ENCODE results near the gene SH3GLB2. TPM values are rescaled to one million over a fixed set of nuclear protein-coding genes. Genes with fewer than 3 reads are reported as not detected.

SH3GLB2 gene
- total and polyA plus RNA-seq, 2 experiments from 2014 or later: 27.7 to 57.3 TPM

- DNase-seq: no peak
- H3K4me1 ChIP-seq (ENCODE audit: insufficient read depth): no peaks in the 10 kb centered on the region
- H3F3A ChIP-seq (ENCODE audit: insufficient read depth): 0 out of 2 replicates have a peak, but pooled peaks cover 4% of the 10 kb centered on the region
- no peak overlapping the region for H3K9ac ChIP-seq
- H4K20me1 ChIP-seq (ENCODE audit: insufficient read depth): no peaks in the 10 kb centered on the region
- H3K9me3 ChIP-seq (ENCODE audit: low read depth): no peaks in the 10 kb centered on the region
- TF ChIP-seq EZH2phosphoT487 (IDR thresholded peaks at IDR 0.05; ENCODE audit: insufficient read depth, low read depth): no peak
- TF ChIP-seq EZH2 (IDR thresholded peaks at IDR 0.05; ENCODE audit: insufficient read depth, poor library complexity, severe bottlenecking): no peak
- in situ Hi-C loops (cut with MboI): no loop called here
- no peak overlapping the region for H3K27ac ChIP-seq
- 98% methylated on average over 8 of the region's 8 CpGs for WGBS, 2 experiments (ENCODE audit: low coverage in 1 of 2, low lambda C conversion rate in 2 of 2, missing lambda C conversion rate in 2 of 2)
- no peaks in the 10 kb centered on the region for H3K79me2 ChIP-seq (ENCODE audit: insufficient read depth)
- H3K4me2 ChIP-seq (ENCODE audit: unreplicated experiment): no peak overlapping the region
- H3K4me3 ChIP-seq: no peak overlapping the region
- H2AFZ ChIP-seq: no peak overlapping the region
- no peaks in the 10 kb centered on the region for H3K36me3 ChIP-seq (ENCODE audit: low read depth)
- no peaks in the 10 kb centered on the region for H3K9me2 ChIP-seq (ENCODE audit: insufficient read depth)
- no peaks in the 10 kb centered on the region for H3K27me3 ChIP-seq (replicated peaks; ENCODE audit: insufficient read depth)
Measured at GRCh38 chr9:129010267-129010975, 17.7 kb downstream of the SH3GLB2 start.

GRCh38 chr9:129009584-129010141, 18.5 kb downstream of the SH3GLB2 start:
- Histone ChIP-seq H3K9ac (no peak overlapping the region), H3K79me2 (ENCODE audit: insufficient read depth) (no peaks in the 10 kb centered on the region), H3K4me3 (no peak overlapping the region), H3K4me1 (ENCODE audit: insufficient read depth) (no peaks in the 10 kb centered on the region), H3K27ac (no peak overlapping the region), H3K27me3 (replicated peaks; ENCODE audit: insufficient read depth) (no peaks in the 10 kb centered on the region), H3K9me3 (ENCODE audit: low read depth) (no peaks in the 10 kb centered on the region), H3F3A (ENCODE audit: insufficient read depth) (0 out of 2 replicates have a peak, but pooled peaks cover 4% of the 10 kb centered on the region), H3K36me3 (ENCODE audit: low read depth) (no peaks in the 10 kb centered on the region), H3K4me2 (ENCODE audit: unreplicated experiment) (no peak overlapping the region), H2AFZ (no peak overlapping the region), H3K9me2 (ENCODE audit: insufficient read depth) (no peaks in the 10 kb centered on the region), H4K20me1 (ENCODE audit: insufficient read depth) (no peaks in the 10 kb centered on the region)
- TF ChIP-seq EZH2 (IDR thresholded peaks at IDR 0.05; ENCODE audit: insufficient read depth, poor library complexity, severe bottlenecking): no peak
- no peak for TF ChIP-seq EZH2phosphoT487 (IDR thresholded peaks at IDR 0.05; ENCODE audit: insufficient read depth, low read depth)
- in situ Hi-C loops (cut with MboI): no loop called here
- WGBS, 2 experiments (ENCODE audit: low coverage in 1 of 2, low lambda C conversion rate in 2 of 2, missing lambda C conversion rate in 2 of 2): 85 to 86% methylated on average over 16 to 17 of the region's 17 CpGs
- no peak for DNase-seq

- Histone ChIP-seq H3K4me3 (no peak overlapping the region), H2AFZ (no peak overlapping the region), H3K4me1 (ENCODE audit: insufficient read depth) (no peaks in the 10 kb centered on the region), H4K20me1 (ENCODE audit: insufficient read depth) (no peaks in the 10 kb centered on the region), H3F3A (ENCODE audit: insufficient read depth) (0 out of 2 replicates have a peak, but pooled peaks cover 4% of the 10 kb centered on the region), H3K27me3 (replicated peaks; ENCODE audit: insufficient read depth) (no peaks in the 10 kb centered on the region), H3K36me3 (ENCODE audit: low read depth) (no peaks in the 10 kb centered on the region), H3K9me2 (ENCODE audit: insufficient read depth) (no peaks in the 10 kb centered on the region), H3K4me2 (ENCODE audit: unreplicated experiment) (no peak overlapping the region), H3K79me2 (ENCODE audit: insufficient read depth) (no peaks in the 10 kb centered on the region), H3K9ac (no peak overlapping the region), H3K9me3 (ENCODE audit: low read depth) (no peaks in the 10 kb centered on the region), H3K27ac (no peak overlapping the region)
- WGBS, 2 experiments (ENCODE audit: low coverage in 1 of 2, low lambda C conversion rate in 2 of 2, missing lambda C conversion rate in 2 of 2): 89 to 90% methylated on average over 9 to 13 of the region's 13 CpGs
- TF ChIP-seq EZH2phosphoT487 (IDR thresholded peaks at IDR 0.05; ENCODE audit: insufficient read depth, low read depth) (no peak), EZH2 (IDR thresholded peaks at IDR 0.05; ENCODE audit: insufficient read depth, poor library complexity, severe bottlenecking) (no peak)
- DNase-seq: no peak
- in situ Hi-C loops (cut with MboI): no loop called here
Measured at GRCh38 chr9:129008986-129009583, 19.0 kb downstream of the SH3GLB2 start.

- DNase-seq: no peak
- no peaks in the 10 kb centered on the region for H4K20me1 ChIP-seq (ENCODE audit: insufficient read depth)
- 0 out of 2 replicates have a peak, but pooled peaks cover 4% of the 10 kb centered on the region for H3F3A ChIP-seq (ENCODE audit: insufficient read depth)
- H3K4me2 ChIP-seq (ENCODE audit: unreplicated experiment): no peak overlapping the region
- H3K4me3 ChIP-seq: no peak overlapping the region
- in situ Hi-C loops (cut with MboI): no loop called here
- no peaks in the 10 kb centered on the region for H3K9me3 ChIP-seq (ENCODE audit: low read depth)
- no peaks in the 10 kb centered on the region for H3K4me1 ChIP-seq (ENCODE audit: insufficient read depth)
- TF ChIP-seq EZH2phosphoT487 (IDR thresholded peaks at IDR 0.05; ENCODE audit: insufficient read depth, low read depth): no peak
- no peaks in the 10 kb centered on the region for H3K9me2 ChIP-seq (ENCODE audit: insufficient read depth)
- H3K79me2 ChIP-seq (ENCODE audit: insufficient read depth): no peaks in the 10 kb centered on the region
- 88 to 92% methylated on average over 6 of the region's 6 CpGs for WGBS, 2 experiments (ENCODE audit: low coverage in 1 of 2, low lambda C conversion rate in 2 of 2, missing lambda C conversion rate in 2 of 2)
- H3K27ac ChIP-seq: no peak overlapping the region
- no peak overlapping the region for H2AFZ ChIP-seq
- H3K9ac ChIP-seq: no peak overlapping the region
- no peaks in the 10 kb centered on the region for H3K27me3 ChIP-seq (replicated peaks; ENCODE audit: insufficient read depth)
- no peaks in the 10 kb centered on the region for H3K36me3 ChIP-seq (ENCODE audit: low read depth)
Measured at GRCh38 chr9:129008469-129008965, 19.6 kb downstream of the SH3GLB2 start.

All from GM23248 (cell line).